GM23338 (cell line): ENCODE data around the gene REPIN1. TPM values are rescaled to one million over a fixed set of nuclear protein-coding genes. Genes with fewer than 3 reads are reported as not detected.

Source experiments
- EZH2 ChIP-seq: fragments of 200-600 bp; sonication (generic); IDR thresholded peaks from one replicate; pipeline ENCODE4 v1.8.0; 2017; ENCODE audit warnings: antibody characterized with exemption, mild to moderate bottlenecking, low read depth; ENCODE audit not compliant: unreplicated experiment
- JUNB ChIP-seq: IDR thresholded peaks from one replicate; pipeline ENCODE4 v1.6.1; 2016; ENCODE audit warnings: antibody characterized with exemption; ENCODE audit not compliant: unreplicated experiment
- REST ChIP-seq: IDR thresholded peaks from one replicate; pipeline ENCODE4 v1.6.1; 2018; ENCODE audit warnings: antibody characterized with exemption; ENCODE audit not compliant: unreplicated experiment
- ZNF114 ChIP-seq: fragments of 250-450 bp; sonication (Bioruptor Pico); IDR thresholded peaks from 2 replicates; pipeline ENCODE4 v1.5.0; 2020; ENCODE audit warnings: mild to moderate bottlenecking, moderate library complexity
- ZNF462 ChIP-seq: fragments of 250-450 bp; sonication (Bioruptor Pico); IDR thresholded peaks from 2 replicates; pipeline ENCODE4 v1.5.0; 2020; ENCODE audit warnings: mild to moderate bottlenecking, moderate library complexity
- polyA plus RNA-seq: library from polyadenylated mRNA; unstranded; fragments of >200 nt; fragmentation: Nextera tagmentation; extraction: Ambion mirVana; gene quantifications from 2 replicates; pipeline ENCODE4 v1.2.1, GENCODE V29; 2016
- total RNA-seq: library from RNA; depleted of rRNA; stranded (reverse); fragments of >200 nt; shearing (Covaris generic); gene quantifications from 2 replicates; pipeline ENCODE4 v1.2.3, GENCODE V29; 2014

Gene REPIN1
- total and polyA plus RNA-seq, 2 experiments from 2014 or later, result 29.8 to 156 TPM

GRCh38 chr7:150378115-150378852 is 9.7 kb downstream of the REPIN1 start (continued):
- TF ChIP-seq ZNF462 (peak; percentile 88), JUNB (no peak), REST (no peak), EZH2 (no peak), ZNF114 (CRISPR knock-in tag) (no peak)
